ENCODE measurements around the gene FOXA1. TPM values are rescaled to one million over a fixed set of nuclear protein-coding genes. Genes with fewer than 3 reads are reported as not detected.

The FOXA1 gene
- total and polyA plus RNA-seq, 2 donors (not counting 1 experiment from before 2014, with no cell fraction given): not detected

GRCh38 chr14:37625597-37626595, 30.8 kb upstream of the FOXA1 start:
- no peak overlapping the region for H3K4me3 Mint-ChIP-seq
- 100% methylated on average over 2 of the region's 9 CpGs for WGBS (ENCODE audit: insufficient coverage)
- H3K4me1 ChIP-seq (ENCODE audit: control insufficient read depth in 2 of 2, insufficient read depth in 2 of 2, low read length in 2 of 2): no peaks in the 10 kb centered on the region
- H3K27me3 ChIP-seq (replicated peaks in 1 of 4; ENCODE audit: control extremely low read depth in 1 of 4, control insufficient read depth in 3 of 4, insufficient read depth in 4 of 4, low read length in 3 of 4): peaks cover 0 to 8% (median 0%) of the 10 kb centered on the region in 4 experiments
- ChIA-PET POLR2A (no interaction called here), CTCF (no interaction called here)
- H3K36me3 ChIP-seq (replicated peaks in 1 of 2; ENCODE audit: control extremely low read depth in 1 of 2, control insufficient read depth in 1 of 2, extremely low read depth in 1 of 2, insufficient read depth in 2 of 2, low read length in 1 of 2): no peaks in the 10 kb centered on the region
- DNase-seq (no peak), ATAC-seq (ENCODE audit: low read depth) (no peak)
- H3K4me3 ChIP-seq (ENCODE audit: control extremely low read depth in 1 of 5, extremely low read depth in 1 of 5, insufficient read depth in 1 of 5, low read depth in 2 of 5, low read length in 4 of 5): no peak overlapping the region
- H3K9ac ChIP-seq (ENCODE audit: low read length): no peak overlapping the region
- peaks cover 0 to 16% (median 0%) of the 10 kb centered on the region in 3 donors for H3K9me3 ChIP-seq (ENCODE audit: control extremely low read depth in 1 of 3, control insufficient read depth in 2 of 3, insufficient read depth in 1 of 3, low read length in 2 of 3)
- H3K9me3 Mint-ChIP-seq (ENCODE audit: insufficient read depth): peaks cover 4% of the 10 kb centered on the region
- no peaks in the 10 kb centered on the region for H3K4me1 Mint-ChIP-seq
- H3K79me2 ChIP-seq (ENCODE audit: control insufficient read depth, insufficient read depth, low read length): no peaks in the 10 kb centered on the region
- no peak overlapping the region for H2AFZ ChIP-seq (ENCODE audit: insufficient read depth, low read depth, low read length, poor library complexity, severe bottlenecking)
- H3K27me3 Mint-ChIP-seq: peaks cover 13% of the 10 kb centered on the region
- no peak overlapping the region for H3K27ac ChIP-seq (ENCODE audit: low read length in 2 of 2)
- no peak overlapping the region for H3K4me2 ChIP-seq (replicated peaks; ENCODE audit: low read depth, low read length, poor library complexity, severe bottlenecking)
- no peak overlapping the region for H3K27ac Mint-ChIP-seq
- TF ChIP-seq EZH2 (IDR thresholded peaks at IDR 0.05; ENCODE audit: borderline replicate concordance, insufficient read depth, low read depth, low read length, poor library complexity, severe bottlenecking): no peak
- no peak for TF ChIP-seq CTCF (IDR thresholded peaks at IDR 0.05)
- H4K20me1 ChIP-seq (ENCODE audit: control insufficient read depth, insufficient read depth, low read length, poor library complexity, severe bottlenecking): no peaks in the 10 kb centered on the region
- intact Hi-C loops (cut with micrococcal nuclease): no loop called here

DNA sequence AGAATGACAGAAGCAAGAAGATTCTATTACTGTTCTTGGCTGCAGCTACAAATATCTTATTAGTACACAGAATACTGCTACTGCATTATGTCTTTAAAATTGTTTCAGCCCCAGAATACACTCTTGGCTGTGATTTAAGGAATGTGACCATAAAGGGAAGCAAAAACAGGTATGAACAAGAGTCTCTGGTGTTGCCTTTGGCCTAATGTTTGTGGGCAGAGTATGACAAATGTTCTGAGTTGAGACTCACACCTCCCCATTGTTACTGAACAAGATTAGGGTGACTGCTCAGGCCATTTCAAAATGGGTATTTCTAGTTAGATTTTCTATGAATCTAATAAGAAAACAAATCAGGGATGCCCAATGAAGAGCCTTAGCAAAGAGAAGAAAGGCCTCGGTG, 28.9 kb upstream of the FOXA1 start:
- ChIA-PET CTCF (no interaction called here), POLR2A (no interaction called here)
- Mint-ChIP-seq H3K9me3 (ENCODE audit: insufficient read depth) (no peaks in the 10 kb centered on the region), H3K27me3 (peaks cover 13% of the 10 kb centered on the region), H3K27ac (no peak overlapping the region), H3K4me1 (no peaks in the 10 kb centered on the region), H3K4me3 (no peak overlapping the region)
- peaks cover 0 to 16% (median 0%) of the 10 kb centered on the region in 3 donors for H3K9me3 ChIP-seq (ENCODE audit: control extremely low read depth in 1 of 3, control insufficient read depth in 2 of 3, insufficient read depth in 1 of 3, low read length in 2 of 3)
- no peaks in the 10 kb centered on the region for H3K36me3 ChIP-seq (replicated peaks in 1 of 2; ENCODE audit: control extremely low read depth in 1 of 2, control insufficient read depth in 1 of 2, extremely low read depth in 1 of 2, insufficient read depth in 2 of 2, low read length in 1 of 2)
- no peaks in the 10 kb centered on the region for H3K4me1 ChIP-seq (ENCODE audit: control insufficient read depth in 2 of 2, insufficient read depth in 2 of 2, low read length in 2 of 2)
- peaks cover 0 to 8% (median 0%) of the 10 kb centered on the region in 4 experiments for H3K27me3 ChIP-seq (replicated peaks in 1 of 4; ENCODE audit: control extremely low read depth in 1 of 4, control insufficient read depth in 3 of 4, insufficient read depth in 4 of 4, low read length in 3 of 4)
- H3K27ac ChIP-seq (ENCODE audit: low read length in 2 of 2): no peak overlapping the region
- H3K4me2 ChIP-seq (replicated peaks; ENCODE audit: low read depth, low read length, poor library complexity, severe bottlenecking): no peak overlapping the region
- no peaks in the 10 kb centered on the region for H3K79me2 ChIP-seq (ENCODE audit: control insufficient read depth, insufficient read depth, low read length)
- no peaks in the 10 kb centered on the region for H4K20me1 ChIP-seq (ENCODE audit: control insufficient read depth, insufficient read depth, low read length, poor library complexity, severe bottlenecking)
- intact Hi-C loops (cut with micrococcal nuclease): no loop called here
- H3K9ac ChIP-seq (ENCODE audit: low read length): no peak overlapping the region
- H2AFZ ChIP-seq (ENCODE audit: insufficient read depth, low read depth, low read length, poor library complexity, severe bottlenecking): no peak overlapping the region
- no peak overlapping the region for H3K4me3 ChIP-seq (ENCODE audit: control extremely low read depth in 1 of 5, extremely low read depth in 1 of 5, insufficient read depth in 1 of 5, low read depth in 2 of 5, low read length in 4 of 5)
- no peak for ATAC-seq (ENCODE audit: low read depth)
- WGBS (ENCODE audit: insufficient coverage): no CpG with 5 or more reads among the region's 1 CpG
- DNase-seq: no peak
- TF ChIP-seq CTCF (IDR thresholded peaks at IDR 0.05): no peak
- no peak for TF ChIP-seq EZH2 (IDR thresholded peaks at IDR 0.05; ENCODE audit: borderline replicate concordance, insufficient read depth, low read depth, low read length, poor library complexity, severe bottlenecking)
